PC-3 (cell line): ENCODE results near the gene TENM4. TPM values are rescaled to one million over a fixed set of nuclear protein-coding genes. Genes with fewer than 3 reads are reported as not detected.
A peak's percentile ranks its signal among the peaks of the same experiment; 100 is the strongest.

ENCODE experiments used
- ATAC-seq: fragments of 200-7000 bp; cut with Tn5 transposase; 2 replicates; pipeline ENCODE4 v1.9.1; 2020; ENCODE audit warnings: mild to moderate bottlenecking, moderate library complexity
- BruUV-seq: library from RNA; stranded (reverse); fragments of 400-500 nt; replicated peaks from 2 replicates; lab custom pipeline; 2021; lab: Mats Ljungman, UMichigan
- CTCF ChIA-PET: fragments of 300-600 bp; sonication (Branson Sonifier 250); formaldehyde crosslinking; loops from one replicate; lab custom pipeline; 2022; ENCODE audit warnings: antibody characterized with exemption; lab: Charles Lee
- POLR2A ChIA-PET: fragments of 300-600 bp; sonication (Branson Sonifier 250); formaldehyde crosslinking; loops from one replicate; lab custom pipeline; 2022; ENCODE audit warnings: antibody characterized with exemption; ENCODE audit not compliant: unreplicated experiment; lab: Charles Lee
- DNase-seq: peaks from one replicate; pipeline ENCODE4 v3.0.0-alpha.2; 2015
- H2AFZ ChIP-seq: fragments of 300-600 bp; sonication (generic); 2 replicates; pipeline ENCODE4 v1.6.0; 2016; ENCODE audit warnings: antibody characterized with exemption, low read length
- H3F3A ChIP-seq: fragments of 300-600 bp; sonication (generic); one replicate; pipeline ENCODE4 v1.6.0; 2017; ENCODE audit warnings: antibody characterized with exemption, low read length, control low read depth, mild to moderate bottlenecking; ENCODE audit not compliant: unreplicated experiment
- H3K27ac ChIP-seq: fragments of 300-600 bp; sonication (generic); 2 replicates; pipeline ENCODE4 v1.5.1; 2016; ENCODE audit warnings: mild to moderate bottlenecking, low read length
- H3K27me3 ChIP-seq: fragments of 300-600 bp; sonication (generic); 2 replicates; pipeline ENCODE4 v1.6.1; 2016; ENCODE audit warnings: low read length, mixed read lengths
- H3K36me3 ChIP-seq: fragments of 300-600 bp; sonication (generic); 2 replicates; pipeline ENCODE4 v1.6.1; 2016; ENCODE audit warnings: low read depth, mixed run types, low read length, mixed read lengths
- H3K4me1 ChIP-seq: fragments of 300-600 bp; sonication (generic); 2 replicates; pipeline ENCODE4 v1.5.1; 2016; ENCODE audit warnings: low read length; ENCODE audit not compliant: insufficient read depth
- H3K4me2 ChIP-seq: fragments of 300-600 bp; sonication (generic); 2 replicates; pipeline ENCODE4 v1.6.0; 2016; ENCODE audit warnings: low read length
- H3K4me3 ChIP-seq: fragments of 300-600 bp; sonication (generic); 2 replicates; pipeline ENCODE4 v1.5.1; 2016; ENCODE audit warnings: mild to moderate bottlenecking, low read length, mixed read lengths
- H3K79me2 ChIP-seq: fragments of 300-600 bp; sonication (generic); 2 replicates; pipeline ENCODE4 v1.6.1; 2017; ENCODE audit warnings: low read length, mixed read lengths
- H3K9ac ChIP-seq: fragments of 300-600 bp; sonication (generic); 2 replicates; pipeline ENCODE4 v1.6.0; 2016; ENCODE audit warnings: mild to moderate bottlenecking, low read length
- H3K9me2 ChIP-seq: fragments of 300-600 bp; sonication (generic); replicated peaks from 2 replicates; pipeline ENCODE4 v1.6.1; 2016; ENCODE audit warnings: mixed run types, low read length, mixed read lengths
- H3K9me3 ChIP-seq: fragments of 300-600 bp; sonication (generic); 2 replicates; pipeline ENCODE4 v1.6.1; 2016; ENCODE audit warnings: low read length, mixed read lengths
- H4K20me1 ChIP-seq: fragments of 300-600 bp; sonication (generic); 2 replicates; pipeline ENCODE4 v1.6.1; 2016; ENCODE audit warnings: low read length, mixed read lengths
- EZH2 ChIP-seq: fragments of 300-600 bp; sonication (generic); IDR thresholded peaks from one replicate; pipeline ENCODE4 v1.6.1; 2017; ENCODE audit warnings: antibody characterized with exemption, mild to moderate bottlenecking, low read length; ENCODE audit not compliant: unreplicated experiment
- EZH2phosphoT487 ChIP-seq: fragments of 300-600 bp; sonication (generic); IDR thresholded peaks from 2 replicates; pipeline ENCODE4 v1.6.1; 2018; ENCODE audit warnings: mild to moderate bottlenecking, antibody characterized with exemption, low read length, borderline replicate concordance
- intact Hi-C: fragments of 100-400 bp; cut with micrococcal nuclease; formaldehyde crosslinking; loops from 2 replicates; pipeline ENCODE4 v1.9.0; 2023
- total RNA-seq: library from RNA; depleted of rRNA; stranded (reverse); fragments of >200 nt; gene quantifications from 2 replicates; pipeline ENCODE4 v1.2.3, GENCODE V29; 2014
- TF ChIP-seq, protein P1 (sequence below): fragments of 300-600 bp; sonication (generic); conservative IDR thresholded peaks from 2 replicates; pipeline ENCODE4 v1.5.1; 2017; ENCODE audit warnings: antibody characterized with exemption, low read depth, mild to moderate bottlenecking, low read length

The TENM4 gene
- total RNA-seq, 1 experiment from 2014 or later: 19.7 TPM

GRCh38 chr11:78821371-78822306, 619.2 kb downstream of the TENM4 start:
- Histone ChIP-seq H3K9ac (peak overlapping the region; percentile 69), H3K27ac (peak overlapping the region; percentile 93), H2AFZ (no peak overlapping the region), H3K4me1 (peaks cover 29% of the 10 kb centered on the region), H3K4me2 (peak overlapping the region; percentile 36), H3F3A (peaks cover 14% of the 10 kb centered on the region), H3K36me3 (no peaks in the 10 kb centered on the region), H3K27me3 (no peaks in the 10 kb centered on the region), H3K79me2 (no peaks in the 10 kb centered on the region), H3K9me3 (no peaks in the 10 kb centered on the region), H4K20me1 (no peaks in the 10 kb centered on the region), H3K9me2 (no peaks in the 10 kb centered on the region), H3K4me3 (no peak overlapping the region)
- CTCF ChIA-PET: interaction anchor here (0.9 to 1.0 kb wide), 2 partner anchors 21 to 140 kb away, joined by 3 to 4 read pairs; no protein-coding TSS in a partner anchor
- intact Hi-C loops: loop anchor here (1.0 kb wide), 2 partner anchors 20 to 140 kb away; no protein-coding TSS in a partner anchor
- TSS peak; percentile 79 for BruUV-seq
- TF ChIP-seq EZH2phosphoT487 (no peak), EZH2 (no peak)
- TF ChIP-seq, protein P1, sequence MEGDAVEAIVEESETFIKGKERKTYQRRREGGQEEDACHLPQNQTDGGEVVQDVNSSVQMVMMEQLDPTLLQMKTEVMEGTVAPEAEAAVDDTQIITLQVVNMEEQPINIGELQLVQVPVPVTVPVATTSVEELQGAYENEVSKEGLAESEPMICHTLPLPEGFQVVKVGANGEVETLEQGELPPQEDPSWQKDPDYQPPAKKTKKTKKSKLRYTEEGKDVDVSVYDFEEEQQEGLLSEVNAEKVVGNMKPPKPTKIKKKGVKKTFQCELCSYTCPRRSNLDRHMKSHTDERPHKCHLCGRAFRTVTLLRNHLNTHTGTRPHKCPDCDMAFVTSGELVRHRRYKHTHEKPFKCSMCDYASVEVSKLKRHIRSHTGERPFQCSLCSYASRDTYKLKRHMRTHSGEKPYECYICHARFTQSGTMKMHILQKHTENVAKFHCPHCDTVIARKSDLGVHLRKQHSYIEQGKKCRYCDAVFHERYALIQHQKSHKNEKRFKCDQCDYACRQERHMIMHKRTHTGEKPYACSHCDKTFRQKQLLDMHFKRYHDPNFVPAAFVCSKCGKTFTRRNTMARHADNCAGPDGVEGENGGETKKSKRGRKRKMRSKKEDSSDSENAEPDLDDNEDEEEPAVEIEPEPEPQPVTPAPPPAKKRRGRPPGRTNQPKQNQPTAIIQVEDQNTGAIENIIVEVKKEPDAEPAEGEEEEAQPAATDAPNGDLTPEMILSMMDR: no peak
- peak; percentile 90 for ATAC-seq
- DNase-seq: peak; percentile 95
- POLR2A ChIA-PET: interaction anchor here (0.6 kb wide), 1 partner anchor 14 kb away, joined by 4 read pairs; no protein-coding TSS in a partner anchor

GRCh38 chr11:78820741-78821140, 620.1 kb downstream of the TENM4 start:
- BruUV-seq: no TSS peak
- intact Hi-C loops: loop anchor here (1.0 kb wide), 1 partner anchor 19 kb away; no protein-coding TSS in a partner anchor
- CTCF ChIA-PET: no interaction called here
- peaks cover 14% of the 10 kb centered on the region for H3F3A ChIP-seq
- POLR2A ChIA-PET: no interaction called here
- H3K9me3 ChIP-seq: no peaks in the 10 kb centered on the region
- ATAC-seq (no peak), DNase-seq (no peak)
- no peak overlapping the region for H2AFZ ChIP-seq
- no peaks in the 10 kb centered on the region for H3K36me3 ChIP-seq
- peak overlapping the region; percentile 67 for H3K9ac ChIP-seq
- H3K4me3 ChIP-seq: no peak overlapping the region
- H3K79me2 ChIP-seq: no peaks in the 10 kb centered on the region
- TF ChIP-seq EZH2phosphoT487 (no peak), EZH2 (no peak)
- TF ChIP-seq, protein P1: no peak
- H3K9me2 ChIP-seq: no peaks in the 10 kb centered on the region
- H3K4me2 ChIP-seq: peak overlapping the region; percentile 36
- peaks cover 29% of the 10 kb centered on the region for H3K4me1 ChIP-seq
- no peaks in the 10 kb centered on the region for H4K20me1 ChIP-seq
- H3K27ac ChIP-seq: peak overlapping the region; percentile 93
- no peaks in the 10 kb centered on the region for H3K27me3 ChIP-seq

DNA sequence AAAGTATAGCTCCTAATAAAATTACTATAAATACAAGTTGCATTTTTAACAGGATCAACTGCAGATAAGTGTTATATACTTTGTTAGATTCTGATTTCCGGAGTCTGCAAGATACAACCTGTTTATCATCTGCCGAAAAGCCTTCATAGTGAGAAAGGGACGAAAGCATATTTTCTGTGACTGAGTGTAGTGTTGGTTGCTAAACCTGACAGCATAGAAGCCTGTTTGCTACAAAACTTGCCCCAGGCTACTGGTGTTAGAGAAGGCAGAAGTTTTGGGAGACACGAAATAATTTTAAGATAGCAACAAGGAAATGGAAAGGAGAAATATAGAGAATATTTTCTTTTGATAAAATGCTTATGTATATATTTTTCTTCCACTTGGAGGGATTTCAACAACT, 622.6 kb downstream of the TENM4 start:
- no TSS peak for BruUV-seq
- Histone ChIP-seq H4K20me1 (no peaks in the 10 kb centered on the region), H3K9ac (no peak overlapping the region), H3K27me3 (no peaks in the 10 kb centered on the region), H3K4me3 (no peak overlapping the region), H3K36me3 (no peaks in the 10 kb centered on the region), H2AFZ (no peak overlapping the region), H3K4me1 (peaks cover 29% of the 10 kb centered on the region), H3K9me3 (no peaks in the 10 kb centered on the region), H3K27ac (no peak overlapping the region), H3K79me2 (no peaks in the 10 kb centered on the region), H3K9me2 (no peaks in the 10 kb centered on the region), H3K4me2 (no peak overlapping the region), H3F3A (peaks cover 14% of the 10 kb centered on the region)
- ATAC-seq (no peak), DNase-seq (no peak)
- POLR2A ChIA-PET: no interaction called here
- CTCF ChIA-PET: no interaction called here
- intact Hi-C loops: no loop called here
- TF ChIP-seq, protein P1: no peak
- TF ChIP-seq EZH2 (no peak), EZH2phosphoT487 (no peak)
